ENCODE data around the gene POLA2.
A peak's percentile ranks its signal among the peaks of the same experiment; 100 is the strongest.
"Not testable (repeated sequence)": the region's sequence is repeated elsewhere in the genome, so short reads cannot be mapped to it uniquely, and the experiment has no call there.

Gene POLA2

DNA sequence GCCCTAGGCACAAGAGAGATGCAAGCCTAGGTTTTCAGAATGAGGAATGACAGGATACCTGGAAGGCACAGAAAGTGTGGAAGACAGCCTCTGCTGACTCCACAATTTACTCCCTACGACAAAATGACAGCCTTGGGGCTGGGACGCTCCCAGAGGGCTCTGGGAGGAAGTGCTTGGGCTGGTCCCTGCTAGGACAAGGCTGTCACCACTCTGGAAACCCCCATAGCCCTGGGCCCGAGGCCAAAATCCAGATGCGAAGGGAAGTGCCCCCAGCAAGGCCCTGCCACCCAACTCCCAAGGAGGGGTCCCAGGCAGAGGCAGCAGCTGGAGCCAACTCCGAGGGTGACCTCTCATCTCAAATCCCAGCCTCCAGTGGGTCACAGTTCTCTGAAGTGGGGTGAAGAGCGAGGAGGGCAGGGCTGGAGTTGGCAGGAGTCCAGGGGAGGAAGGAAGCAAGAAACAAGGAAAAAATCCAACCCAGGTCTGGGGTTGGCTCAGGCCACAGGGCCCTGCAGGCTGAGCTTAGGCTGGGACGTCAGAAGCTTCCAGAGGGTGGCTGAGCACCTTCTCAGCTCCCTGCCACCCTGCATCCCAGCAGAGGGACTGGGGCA lies 46.6 kb downstream of the POLA2 start:
- no peak for DNase-seq

DNA sequence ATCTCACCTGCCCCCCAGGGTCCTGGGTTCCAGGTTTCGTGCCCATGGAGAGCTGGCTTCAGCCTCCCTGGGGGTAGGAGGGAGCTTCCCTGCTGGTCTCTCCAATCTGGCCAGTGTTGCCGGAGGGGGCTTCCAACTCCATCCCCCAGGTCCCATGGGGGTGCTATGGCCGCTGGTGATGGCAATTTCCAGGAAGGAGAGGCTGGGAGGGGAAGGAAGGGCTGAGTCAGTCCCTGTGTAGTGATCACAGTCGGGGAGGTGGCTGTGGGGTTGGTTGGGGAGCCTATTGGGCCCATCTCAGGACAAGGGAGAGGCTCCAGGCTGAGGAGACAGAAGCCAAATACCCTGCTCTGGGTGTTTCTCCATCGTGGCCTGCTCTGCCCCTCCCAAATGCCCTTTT lies 47.2 kb downstream of the POLA2 start:
- no peak for DNase-seq

DNA sequence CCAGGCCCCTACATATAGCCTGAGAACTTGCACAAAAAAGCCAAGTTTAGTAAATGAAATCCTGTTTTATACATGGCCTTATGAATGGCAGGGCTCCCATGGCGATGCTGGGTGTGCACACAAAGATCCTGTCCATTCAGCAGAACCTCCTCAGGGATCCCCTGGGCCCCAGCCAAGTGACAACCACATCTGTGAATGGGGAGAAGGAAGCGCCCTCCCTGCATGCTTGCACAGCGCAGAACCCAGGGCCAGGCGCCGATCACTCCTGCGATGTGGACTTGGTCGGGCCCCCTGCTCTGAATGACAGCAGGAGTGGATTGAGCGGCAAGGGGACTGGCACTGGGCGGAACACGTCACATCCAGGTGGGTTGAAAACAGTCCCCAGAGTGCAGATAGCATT lies 48.5 kb downstream of the POLA2 start:
- peak; percentile 48 for DNase-seq

DNA sequence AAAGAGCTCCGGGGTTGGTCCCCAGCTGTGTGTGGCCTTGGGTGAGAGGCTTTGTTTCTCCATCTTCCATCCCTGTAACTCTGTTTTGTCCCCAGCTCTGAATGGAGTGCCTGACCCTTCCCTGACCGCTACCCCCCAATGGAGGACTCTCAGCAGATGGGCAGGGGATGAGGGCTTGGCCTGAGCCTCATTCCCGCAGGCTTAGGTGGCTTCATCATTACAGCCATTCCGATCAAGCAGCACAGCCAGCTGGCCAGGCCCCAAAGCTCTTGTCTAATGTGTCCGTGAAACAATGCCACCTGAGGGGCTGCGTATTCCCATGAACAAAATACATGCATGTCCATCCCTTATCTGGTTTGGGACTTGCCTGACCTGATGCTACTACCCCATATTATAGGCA lies 49.0 kb downstream of the POLA2 start:
- DNase-seq = no peak

DNA sequence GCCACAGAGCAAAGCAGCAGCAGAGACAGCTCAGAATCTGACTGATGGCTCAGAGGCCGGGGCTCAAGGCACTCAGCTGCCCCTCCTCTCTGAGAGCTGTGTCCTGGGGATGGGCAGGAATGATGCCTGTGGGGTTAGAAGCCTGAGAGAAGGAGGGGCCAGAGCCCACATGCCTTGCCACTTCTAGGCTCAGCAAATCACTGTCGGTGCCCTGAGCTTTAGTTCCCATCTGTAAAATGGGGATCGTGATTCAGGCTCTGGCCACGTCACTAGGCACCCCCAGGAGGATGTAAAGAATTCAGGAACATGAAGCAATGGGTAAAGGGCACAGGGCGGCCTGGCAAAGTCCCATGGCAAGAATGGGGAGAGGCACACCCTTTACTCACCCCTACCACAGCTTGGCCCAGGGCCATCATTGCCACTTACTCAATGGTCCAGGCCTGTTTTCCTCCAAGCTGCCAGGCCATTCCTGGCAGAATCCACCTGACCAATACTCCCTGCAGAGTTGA lies 49.5 kb downstream of the POLA2 start:
- DNase-seq = no peak

DNA sequence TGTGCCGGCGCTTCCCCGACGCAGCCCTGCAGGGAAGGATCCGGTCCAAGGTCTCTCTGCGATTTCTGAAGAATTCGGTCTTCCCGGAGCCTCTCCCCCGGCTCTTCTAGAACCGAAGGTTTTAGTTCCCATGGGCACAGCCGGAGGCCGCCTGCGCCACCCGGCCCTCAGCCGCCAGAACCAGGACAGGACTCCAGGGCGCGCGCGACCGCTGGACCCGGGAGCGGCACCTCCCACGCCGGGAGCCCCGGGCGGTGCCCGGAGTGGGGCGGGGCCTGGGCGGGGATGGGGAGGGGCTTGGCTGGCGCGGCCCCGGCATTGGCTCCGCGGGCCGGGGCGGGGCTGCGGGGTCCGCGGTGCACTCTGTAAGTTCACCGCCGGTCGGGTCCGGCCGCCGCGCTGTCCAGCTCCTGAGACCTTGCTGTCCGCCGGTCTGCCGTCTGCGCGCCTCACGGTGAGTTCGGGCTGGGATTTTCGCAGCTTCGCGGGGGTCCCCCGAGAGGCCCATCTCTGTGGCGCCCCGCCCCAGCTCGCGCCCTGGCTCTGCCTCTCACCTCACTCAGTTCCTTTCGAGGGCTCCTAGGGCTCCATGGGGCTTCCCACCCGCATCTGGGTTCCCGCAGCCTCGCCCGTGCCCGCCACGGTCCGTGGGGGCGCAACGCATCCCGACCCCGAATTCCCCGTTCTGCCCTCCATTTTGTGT lies 52.9 kb downstream of the POLA2 start, which contains the start of gene CDC42EP2:
CDC42EP2 (plus strand) TSS at position 366 of the 703 bp plus-strand sequence. CDS start 6,033 bp downstream, outside the sequence.
- peak; percentile 80 for DNase-seq

DNA sequence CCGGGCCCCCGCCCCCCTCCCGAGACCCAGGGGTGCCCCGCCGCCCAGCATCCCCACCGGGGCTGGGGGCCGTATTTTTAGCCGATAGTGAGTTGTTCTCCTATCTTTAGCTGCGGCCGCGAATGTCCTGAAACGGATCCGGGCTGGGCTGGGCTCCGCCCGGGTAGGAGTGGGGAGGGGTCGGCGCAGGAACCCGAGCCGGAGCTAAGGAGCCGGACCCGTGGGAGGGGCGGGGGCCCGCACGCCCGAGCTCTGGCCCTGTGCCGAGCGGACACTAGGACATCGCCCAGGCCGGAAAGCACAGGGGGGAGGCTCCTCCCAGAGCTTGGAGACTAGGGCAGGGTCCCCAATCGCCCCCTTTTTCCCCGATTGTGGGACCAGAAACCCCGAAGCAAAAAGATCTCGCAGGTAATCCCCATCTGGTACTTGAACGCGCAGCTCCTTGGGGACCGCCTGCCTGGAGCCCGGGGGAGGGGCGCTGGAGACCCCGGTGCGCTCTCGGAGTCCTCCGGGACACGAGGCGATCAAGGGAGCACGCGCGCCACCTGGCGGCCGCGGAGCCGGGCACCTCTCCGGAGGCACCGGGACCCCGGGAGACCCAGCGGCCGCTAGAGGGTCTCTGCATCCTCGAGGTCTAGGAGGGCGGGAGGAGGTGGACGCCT lies 53.6 kb downstream of the POLA2 start:
- peak; percentile 75 for DNase-seq

DNA sequence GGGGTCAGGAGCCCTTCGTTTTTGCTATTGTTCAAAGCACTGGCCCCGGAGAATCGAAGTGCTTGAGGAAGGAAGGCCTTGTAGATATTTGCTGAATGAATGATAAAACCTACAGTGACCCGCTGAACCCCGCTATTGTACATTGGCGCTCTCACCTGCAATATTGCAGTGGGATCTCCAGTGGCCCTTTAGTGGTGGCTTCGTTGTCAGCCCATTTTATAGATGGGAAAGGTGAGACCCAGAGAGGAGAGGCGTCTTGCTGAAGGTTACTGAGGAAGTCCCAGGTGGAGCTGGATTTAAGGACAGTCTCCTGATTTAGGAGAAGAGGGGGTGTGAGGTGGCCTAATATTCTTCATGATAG lies 54.1 kb downstream of the POLA2 start:
- DNase-seq = no peak

DNA sequence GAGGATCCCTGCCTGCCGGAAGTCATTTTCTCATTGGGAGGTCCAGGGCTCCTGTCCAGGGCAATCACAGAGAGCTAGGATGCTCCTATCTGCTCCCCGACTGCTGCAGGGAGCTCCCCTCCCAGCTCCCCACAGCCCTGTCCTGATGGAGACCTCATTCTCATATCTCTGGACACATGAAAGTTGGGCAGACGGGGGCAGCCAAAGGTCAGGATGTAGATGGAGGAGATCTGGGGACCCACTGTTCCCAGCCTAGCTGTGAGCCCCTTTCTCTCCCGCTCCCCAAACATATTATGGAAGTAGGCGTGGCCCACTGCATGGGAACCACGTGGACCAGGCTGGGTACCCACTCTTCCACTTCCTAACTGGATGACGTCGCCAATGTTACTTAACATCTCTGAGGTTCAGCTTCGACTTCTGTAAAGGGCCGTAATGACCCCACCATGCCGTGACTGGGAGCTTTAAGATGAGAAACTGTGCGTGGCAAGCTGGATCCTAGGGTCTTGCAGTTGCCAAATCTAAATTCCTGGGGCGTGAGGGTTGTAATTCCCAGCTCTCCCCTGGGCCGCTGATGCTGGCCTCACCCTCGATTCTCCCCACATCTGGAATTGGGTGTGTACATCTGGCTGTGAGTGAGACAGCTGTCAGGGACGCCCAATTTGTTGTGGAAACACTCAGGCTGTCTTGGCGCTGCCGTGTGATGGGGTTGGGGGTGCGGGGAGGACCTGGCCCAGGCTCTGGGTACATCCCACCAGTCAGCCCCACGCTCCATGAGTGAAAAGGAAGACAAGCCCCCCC lies 54.7 kb downstream of the POLA2 start:
- peak; percentile 97 for DNase-seq

DNA sequence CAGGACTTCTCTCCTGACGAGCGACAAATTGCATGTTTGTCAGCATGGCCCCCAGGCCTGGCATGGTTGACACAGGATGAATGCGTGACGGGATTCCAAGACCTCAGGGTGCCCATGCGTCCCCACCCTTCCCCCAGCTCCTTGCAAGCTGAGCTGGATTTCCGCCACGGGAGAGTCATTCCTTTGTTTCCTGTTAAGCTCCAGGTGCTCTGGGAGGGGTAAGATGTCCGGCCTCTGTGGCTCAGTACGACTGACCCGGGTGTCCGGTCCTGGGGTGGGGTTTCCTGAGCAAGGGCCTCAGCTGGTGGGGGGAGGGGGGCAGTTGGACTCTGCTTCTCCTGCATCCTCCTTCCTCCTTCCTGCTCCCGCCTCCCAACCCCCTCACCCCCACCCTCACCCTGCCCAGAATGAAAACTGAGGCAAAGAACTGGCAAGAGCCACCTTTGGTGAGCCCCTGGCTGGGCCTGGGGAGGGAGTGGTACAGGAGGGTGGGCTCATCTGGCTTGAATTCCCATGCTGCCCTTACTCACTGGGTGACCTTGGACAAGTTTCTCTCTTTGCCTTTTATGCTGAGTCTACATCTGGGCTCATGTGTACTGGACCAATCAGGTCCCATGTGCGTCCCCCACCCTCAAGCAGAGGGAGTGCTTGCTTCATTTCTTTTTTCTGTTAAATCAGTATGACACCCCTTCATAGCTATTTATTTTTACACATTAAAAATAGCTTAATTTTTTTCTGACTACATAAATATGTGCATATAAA lies 55.4 kb downstream of the POLA2 start:
- DNase-seq = peak; percentile 67

DNA sequence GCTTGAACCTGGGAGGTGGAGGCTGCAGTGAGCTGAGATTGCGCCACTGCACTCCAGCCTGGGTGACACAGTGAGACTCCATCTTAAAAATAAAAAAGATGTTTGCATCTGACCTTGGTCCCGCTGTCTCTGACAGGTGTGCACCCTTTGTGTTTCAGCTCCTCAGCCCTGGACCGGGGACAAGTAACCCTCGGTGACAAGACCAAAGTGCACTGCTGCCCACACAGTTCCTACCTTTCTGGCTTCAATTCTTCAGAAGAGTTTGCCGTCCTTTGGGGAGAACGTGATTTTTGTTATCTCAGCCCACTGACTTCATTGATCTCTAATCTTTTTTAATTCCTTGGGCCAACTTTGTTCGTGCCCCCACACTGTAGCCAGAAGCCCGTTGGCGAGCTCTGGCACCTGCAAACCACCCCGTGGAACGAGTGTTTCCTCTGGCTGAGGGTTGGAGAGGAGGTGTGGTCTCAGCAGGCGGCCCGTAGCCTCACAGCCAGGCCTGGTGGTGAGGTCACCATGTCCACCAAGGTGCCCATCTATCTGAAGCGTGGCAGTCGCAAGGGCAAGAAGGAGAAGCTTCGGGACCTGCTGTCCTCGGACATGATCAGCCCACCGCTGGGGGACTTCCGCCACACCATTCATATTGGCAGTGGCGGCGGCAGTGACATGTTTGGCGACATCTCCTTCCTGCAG lies 58.8 kb downstream of the POLA2 start:
- DNase-seq = no peak

DNA sequence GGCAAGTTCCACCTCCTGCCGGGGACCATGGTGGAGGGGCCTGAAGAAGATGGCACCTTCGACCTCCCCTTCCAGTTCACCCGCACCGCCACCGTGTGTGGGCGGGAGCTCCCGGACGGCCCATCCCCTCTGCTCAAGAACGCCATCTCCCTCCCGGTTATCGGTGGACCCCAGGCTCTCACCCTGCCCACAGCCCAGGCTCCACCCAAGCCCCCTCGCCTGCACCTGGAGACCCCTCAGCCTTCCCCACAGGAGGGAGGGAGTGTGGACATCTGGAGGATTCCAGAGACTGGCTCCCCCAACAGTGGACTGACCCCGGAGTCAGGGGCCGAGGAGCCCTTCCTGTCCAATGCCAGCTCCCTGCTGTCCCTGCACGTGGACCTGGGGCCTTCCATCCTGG lies 59.3 kb downstream of the POLA2 start:
- no peak for DNase-seq

DNA sequence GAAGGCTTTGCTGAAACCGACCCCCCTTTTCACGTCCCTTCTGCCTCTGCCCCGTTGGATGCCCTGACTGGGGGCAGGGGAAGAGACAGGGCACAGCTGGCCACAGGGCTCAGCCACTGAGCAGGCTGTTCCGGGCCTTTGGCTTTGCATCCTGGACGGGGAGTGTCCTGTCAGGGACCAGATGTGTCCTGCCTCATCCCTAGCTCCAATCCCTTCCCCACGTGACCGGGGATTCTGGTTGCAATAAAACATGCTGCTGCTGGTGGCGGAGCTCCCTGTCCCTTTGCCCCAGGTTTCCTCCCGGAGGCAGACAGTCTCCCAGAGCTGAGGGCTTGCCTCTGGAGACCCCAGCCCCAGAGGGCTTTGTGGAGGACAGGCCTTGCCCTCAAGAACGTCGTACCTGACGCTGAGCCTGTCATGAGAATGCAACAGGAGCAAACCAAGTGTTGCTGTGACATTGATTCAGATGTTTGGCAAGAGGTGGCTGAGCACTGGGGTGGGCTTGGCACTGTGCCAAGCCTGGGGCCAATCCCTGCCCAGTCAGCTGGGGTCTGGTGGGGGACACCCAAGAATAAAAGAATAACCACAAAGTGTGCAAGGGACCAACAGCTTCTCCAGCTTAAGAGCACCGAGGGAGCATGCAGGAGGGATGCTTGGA lies 60.2 kb downstream of the POLA2 start:
- no peak for DNase-seq

DNA sequence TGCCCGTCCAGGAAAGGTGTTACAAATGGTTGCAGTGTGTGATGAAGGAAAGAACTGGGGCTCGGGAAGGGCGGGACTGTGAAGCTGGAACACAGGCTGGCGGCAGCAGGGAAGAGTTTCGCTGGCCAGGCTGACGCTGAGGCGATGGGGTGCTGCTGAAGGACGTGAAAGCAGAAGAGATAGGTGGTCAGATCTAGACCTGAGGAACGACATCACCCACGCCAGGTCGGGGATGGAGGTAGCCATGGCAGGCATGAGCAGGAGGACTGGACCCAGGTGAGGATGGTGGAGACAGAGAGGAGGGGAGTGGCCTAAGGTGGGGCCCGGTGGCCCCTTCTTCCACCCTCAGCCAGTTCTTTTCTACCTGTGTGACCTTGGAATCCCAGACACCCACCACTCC lies 62.1 kb downstream of the POLA2 start:
- no peak for DNase-seq

DNA sequence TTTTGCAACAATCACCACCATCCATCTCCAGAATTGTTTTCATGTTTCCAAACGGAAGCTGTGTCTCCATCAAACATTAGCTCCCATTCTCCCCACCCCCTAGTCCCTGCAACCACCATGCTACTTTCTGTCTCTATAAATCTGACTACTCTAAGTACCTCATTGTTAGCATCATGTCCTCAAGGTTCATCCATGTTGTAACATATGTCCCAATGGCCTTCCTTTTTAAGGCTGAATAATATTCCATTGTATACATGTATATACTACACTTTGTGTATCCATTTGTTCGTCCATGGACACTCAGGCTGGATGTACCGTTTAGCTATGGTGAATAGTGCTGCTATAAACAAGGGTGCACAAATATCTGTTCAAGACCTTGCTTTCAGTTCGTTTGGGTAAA lies 63.7 kb downstream of the POLA2 start:
- no peak for DNase-seq

DNA sequence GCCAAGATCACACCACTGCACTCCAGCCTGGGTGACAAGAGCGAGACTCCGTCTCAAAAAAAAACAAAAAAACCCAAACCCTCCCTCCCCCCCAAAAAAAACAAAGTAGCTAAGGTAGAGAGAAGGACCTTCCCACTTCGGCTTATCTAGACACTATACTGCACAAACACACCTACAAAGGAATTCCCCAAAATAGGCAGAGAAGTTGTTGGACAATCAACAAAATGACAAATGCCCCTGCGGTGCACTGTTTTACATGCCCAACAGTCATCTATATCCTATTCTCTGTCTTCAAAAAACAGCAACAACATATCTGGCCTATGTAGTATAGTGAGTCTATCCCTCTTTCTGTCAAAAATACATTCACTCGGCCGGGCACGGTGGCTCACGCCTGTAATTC lies 65.3 kb downstream of the POLA2 start:
- no peak for DNase-seq

DNA sequence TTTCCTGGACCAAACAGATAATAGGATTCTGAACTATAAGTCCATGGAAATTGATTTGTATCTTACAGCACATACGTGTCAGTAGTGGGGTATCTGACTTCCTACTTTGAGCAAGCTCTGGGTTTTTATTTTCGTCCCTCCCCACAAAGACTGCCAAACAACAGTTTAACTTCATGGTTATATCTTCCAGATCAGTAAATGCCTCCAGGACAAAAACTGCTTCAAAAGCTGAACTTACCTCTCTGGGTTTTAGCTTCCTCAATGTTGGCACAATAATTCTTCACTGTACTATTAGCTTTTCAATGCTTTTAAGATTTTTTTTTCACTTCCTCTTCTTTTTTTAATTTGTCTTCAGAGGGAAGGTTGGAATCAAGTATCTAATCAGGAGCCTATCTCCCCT lies 67.7 kb downstream of the POLA2 start:
- DNase-seq = no peak

DNA sequence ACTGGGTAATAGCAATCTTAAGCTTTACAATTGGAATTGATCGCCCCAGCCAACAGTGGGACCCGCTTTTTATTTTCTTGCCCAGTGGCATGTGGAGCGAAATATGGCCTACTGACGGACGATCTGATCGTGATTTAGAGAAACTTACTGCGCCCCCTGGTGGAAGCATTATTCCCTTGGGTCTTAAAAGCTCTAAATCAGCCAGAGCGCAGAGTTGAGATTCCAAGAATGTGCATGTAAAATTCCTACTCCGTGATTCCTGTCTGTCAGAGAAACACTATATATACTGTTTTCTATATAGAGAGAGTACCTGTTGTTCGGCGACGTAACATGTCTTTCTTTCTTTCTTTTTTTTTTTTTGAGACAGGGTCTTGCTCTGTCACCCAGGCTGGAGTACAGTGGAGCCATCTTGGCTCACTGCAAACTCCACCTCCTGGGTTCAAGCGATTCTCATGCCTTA lies 68.2 kb downstream of the POLA2 start:
- DNase-seq = peak; percentile 90

DNA sequence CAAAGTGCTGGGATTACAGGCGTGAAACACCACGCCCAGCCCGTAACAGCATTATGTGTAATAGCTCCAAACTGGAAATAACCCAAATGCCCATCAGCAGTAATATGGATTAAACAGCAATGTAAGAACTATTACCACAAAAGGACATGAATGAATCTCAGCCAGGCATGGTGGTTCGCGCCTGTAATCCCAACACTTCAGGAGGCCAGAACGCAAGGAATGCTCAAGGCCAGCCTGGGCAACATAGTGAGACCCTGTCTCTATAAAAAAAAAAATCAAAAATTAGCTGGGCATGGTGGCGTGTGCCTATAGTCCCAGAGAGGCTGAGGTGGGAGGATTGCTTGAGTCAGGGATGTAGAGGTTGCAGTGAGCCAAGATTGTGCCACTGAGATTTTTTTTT lies 68.8 kb downstream of the POLA2 start:
- DNase-seq = no peak

DNA sequence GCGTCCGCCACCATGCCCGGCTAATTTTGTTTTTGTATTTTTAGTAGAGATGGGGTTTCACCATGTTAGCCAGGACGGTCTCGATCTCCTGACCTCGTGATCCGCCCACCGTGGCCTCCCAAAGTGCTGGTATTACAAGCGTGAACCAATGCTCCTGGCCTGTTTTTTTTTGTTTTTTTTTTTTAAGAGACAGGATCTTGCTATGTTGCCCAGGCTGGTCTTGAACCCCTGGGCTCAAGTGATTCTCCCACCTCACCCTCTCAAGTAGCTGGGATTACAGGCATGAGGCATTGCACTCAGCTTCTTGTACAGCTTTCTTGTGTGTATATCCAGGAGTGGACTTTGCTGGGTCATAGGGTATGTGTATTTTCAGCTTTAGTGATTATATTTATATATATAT lies 70.8 kb downstream of the POLA2 start:
- DNase-seq = not testable (repeated sequence)
